SK-N-MC (cell line): Measurements from ENCODE around the gene EVL.

Experiments used
- EZH2 ChIP-seq: fragments of 200-600 bp; sonication (generic); IDR thresholded peaks from one replicate; pipeline ENCODE4 v1.6.1; 2017; ENCODE audit warnings: antibody characterized with exemption
- POLR2AphosphoS5 ChIP-seq: IDR thresholded peaks from 2 replicates; pipeline ENCODE4 v1.6.1; 2012; ENCODE audit warnings: mild to moderate bottlenecking, low read depth, low read length, borderline replicate concordance

- no peak for TF ChIP-seq EZH2
- TF ChIP-seq POLR2AphosphoS5: no peak
Observed at GRCh38 chr14:100150932-100151587, 85.8 kb downstream of the EVL start.
